PC-3 (cell line): ENCODE results near the gene PBX3. TPM values are rescaled to one million over a fixed set of nuclear protein-coding genes. Genes with fewer than 3 reads are reported as not detected.

Experiments used
- ATAC-seq: fragments of 200-7000 bp; cut with Tn5 transposase; 2 replicates; pipeline ENCODE4 v1.9.1; 2020; ENCODE audit warnings: mild to moderate bottlenecking, moderate library complexity
- BruUV-seq: library from RNA; stranded (reverse); fragments of 400-500 nt; replicated peaks from 2 replicates; lab custom pipeline; 2021; lab: Mats Ljungman, UMichigan
- CTCF ChIA-PET: fragments of 300-600 bp; sonication (Branson Sonifier 250); formaldehyde crosslinking; loops from one replicate; lab custom pipeline; 2022; ENCODE audit warnings: antibody characterized with exemption; lab: Charles Lee
- POLR2A ChIA-PET: fragments of 300-600 bp; sonication (Branson Sonifier 250); formaldehyde crosslinking; loops from one replicate; lab custom pipeline; 2022; ENCODE audit warnings: antibody characterized with exemption; ENCODE audit not compliant: unreplicated experiment; lab: Charles Lee
- DNase-seq: peaks from one replicate; pipeline ENCODE4 v3.0.0-alpha.2; 2015
- H2AFZ ChIP-seq: fragments of 300-600 bp; sonication (generic); 2 replicates; pipeline ENCODE4 v1.6.0; 2016; ENCODE audit warnings: antibody characterized with exemption, low read length
- H3F3A ChIP-seq: fragments of 300-600 bp; sonication (generic); one replicate; pipeline ENCODE4 v1.6.0; 2017; ENCODE audit warnings: antibody characterized with exemption, low read length, control low read depth, mild to moderate bottlenecking; ENCODE audit not compliant: unreplicated experiment
- H3K27ac ChIP-seq: fragments of 300-600 bp; sonication (generic); 2 replicates; pipeline ENCODE4 v1.5.1; 2016; ENCODE audit warnings: mild to moderate bottlenecking, low read length
- H3K27me3 ChIP-seq: fragments of 300-600 bp; sonication (generic); 2 replicates; pipeline ENCODE4 v1.6.1; 2016; ENCODE audit warnings: low read length, mixed read lengths
- H3K36me3 ChIP-seq: fragments of 300-600 bp; sonication (generic); 2 replicates; pipeline ENCODE4 v1.6.1; 2016; ENCODE audit warnings: low read depth, mixed run types, low read length, mixed read lengths
- H3K4me1 ChIP-seq: fragments of 300-600 bp; sonication (generic); 2 replicates; pipeline ENCODE4 v1.5.1; 2016; ENCODE audit warnings: low read length; ENCODE audit not compliant: insufficient read depth
- H3K4me2 ChIP-seq: fragments of 300-600 bp; sonication (generic); 2 replicates; pipeline ENCODE4 v1.6.0; 2016; ENCODE audit warnings: low read length
- H3K4me3 ChIP-seq: fragments of 300-600 bp; sonication (generic); 2 replicates; pipeline ENCODE4 v1.5.1; 2016; ENCODE audit warnings: mild to moderate bottlenecking, low read length, mixed read lengths
- H3K79me2 ChIP-seq: fragments of 300-600 bp; sonication (generic); 2 replicates; pipeline ENCODE4 v1.6.1; 2017; ENCODE audit warnings: low read length, mixed read lengths
- H3K9ac ChIP-seq: fragments of 300-600 bp; sonication (generic); 2 replicates; pipeline ENCODE4 v1.6.0; 2016; ENCODE audit warnings: mild to moderate bottlenecking, low read length
- H3K9me2 ChIP-seq: fragments of 300-600 bp; sonication (generic); replicated peaks from 2 replicates; pipeline ENCODE4 v1.6.1; 2016; ENCODE audit warnings: mixed run types, low read length, mixed read lengths
- H3K9me3 ChIP-seq: fragments of 300-600 bp; sonication (generic); 2 replicates; pipeline ENCODE4 v1.6.1; 2016; ENCODE audit warnings: low read length, mixed read lengths
- H4K20me1 ChIP-seq: fragments of 300-600 bp; sonication (generic); 2 replicates; pipeline ENCODE4 v1.6.1; 2016; ENCODE audit warnings: low read length, mixed read lengths
- EZH2 ChIP-seq: fragments of 300-600 bp; sonication (generic); IDR thresholded peaks from one replicate; pipeline ENCODE4 v1.6.1; 2017; ENCODE audit warnings: antibody characterized with exemption, mild to moderate bottlenecking, low read length; ENCODE audit not compliant: unreplicated experiment
- EZH2phosphoT487 ChIP-seq: fragments of 300-600 bp; sonication (generic); IDR thresholded peaks from 2 replicates; pipeline ENCODE4 v1.6.1; 2018; ENCODE audit warnings: mild to moderate bottlenecking, antibody characterized with exemption, low read length, borderline replicate concordance
- intact Hi-C: fragments of 100-400 bp; cut with micrococcal nuclease; formaldehyde crosslinking; loops from 2 replicates; pipeline ENCODE4 v1.9.0; 2023
- total RNA-seq: library from RNA; depleted of rRNA; stranded (reverse); fragments of >200 nt; gene quantifications from 2 replicates; pipeline ENCODE4 v1.2.3, GENCODE V29; 2014
- TF ChIP-seq, protein P1 (sequence below): fragments of 300-600 bp; sonication (generic); conservative IDR thresholded peaks from 2 replicates; pipeline ENCODE4 v1.5.1; 2017; ENCODE audit warnings: antibody characterized with exemption, low read depth, mild to moderate bottlenecking, low read length

PBX3 gene
- total RNA-seq, 1 experiment from 2014 or later = 35.5 TPM

DNA sequence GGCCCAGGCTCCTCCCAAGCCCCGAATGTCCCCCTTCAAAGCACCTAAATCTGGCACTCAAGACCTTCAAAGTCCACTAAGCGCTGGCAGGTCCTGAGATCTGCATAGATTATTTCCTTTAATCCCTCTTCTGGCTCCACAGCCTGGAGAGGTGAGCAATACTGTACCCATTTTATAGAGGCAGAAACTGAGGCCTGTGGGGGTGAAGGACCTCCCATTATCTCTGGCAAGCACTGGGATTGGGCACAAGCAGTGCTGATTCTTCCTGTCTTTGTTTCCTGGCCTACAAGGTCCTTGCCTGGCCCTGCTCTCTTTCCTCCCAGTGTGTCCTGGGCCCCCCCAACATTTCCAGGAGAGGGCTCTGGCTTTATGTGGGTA lies 252.3 kb downstream of the PBX3 start:
- intact Hi-C loops = no loop called here
- Histone ChIP-seq H4K20me1 (no peaks in the 10 kb centered on the region), H3K4me2 (no peak overlapping the region), H3K9ac (no peak overlapping the region), H3F3A (no peaks in the 10 kb centered on the region), H3K27me3 (no peaks in the 10 kb centered on the region), H3K79me2 (no peaks in the 10 kb centered on the region), H3K27ac (no peak overlapping the region), H3K9me3 (no peaks in the 10 kb centered on the region), H3K4me1 (no peaks in the 10 kb centered on the region), H2AFZ (no peak overlapping the region), H3K4me3 (no peak overlapping the region), H3K36me3 (no peaks in the 10 kb centered on the region), H3K9me2 (no peaks in the 10 kb centered on the region)
- ATAC-seq (no peak), DNase-seq (no peak)
- CTCF ChIA-PET = no interaction called here
- TF ChIP-seq, protein P1, sequence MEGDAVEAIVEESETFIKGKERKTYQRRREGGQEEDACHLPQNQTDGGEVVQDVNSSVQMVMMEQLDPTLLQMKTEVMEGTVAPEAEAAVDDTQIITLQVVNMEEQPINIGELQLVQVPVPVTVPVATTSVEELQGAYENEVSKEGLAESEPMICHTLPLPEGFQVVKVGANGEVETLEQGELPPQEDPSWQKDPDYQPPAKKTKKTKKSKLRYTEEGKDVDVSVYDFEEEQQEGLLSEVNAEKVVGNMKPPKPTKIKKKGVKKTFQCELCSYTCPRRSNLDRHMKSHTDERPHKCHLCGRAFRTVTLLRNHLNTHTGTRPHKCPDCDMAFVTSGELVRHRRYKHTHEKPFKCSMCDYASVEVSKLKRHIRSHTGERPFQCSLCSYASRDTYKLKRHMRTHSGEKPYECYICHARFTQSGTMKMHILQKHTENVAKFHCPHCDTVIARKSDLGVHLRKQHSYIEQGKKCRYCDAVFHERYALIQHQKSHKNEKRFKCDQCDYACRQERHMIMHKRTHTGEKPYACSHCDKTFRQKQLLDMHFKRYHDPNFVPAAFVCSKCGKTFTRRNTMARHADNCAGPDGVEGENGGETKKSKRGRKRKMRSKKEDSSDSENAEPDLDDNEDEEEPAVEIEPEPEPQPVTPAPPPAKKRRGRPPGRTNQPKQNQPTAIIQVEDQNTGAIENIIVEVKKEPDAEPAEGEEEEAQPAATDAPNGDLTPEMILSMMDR = no peak
- no peak for TF ChIP-seq EZH2
- TF ChIP-seq EZH2phosphoT487 = no peak
- BruUV-seq = no TSS peak
- POLR2A ChIA-PET = no interaction called here

GRCh38 chr9:126000256-126000655 lies 253.1 kb downstream of the PBX3 start:
- BruUV-seq = no TSS peak
- TF ChIP-seq EZH2phosphoT487 = no peak
- TF ChIP-seq, protein P1 = no peak
- no peak for TF ChIP-seq EZH2
- no peak for ATAC-seq
- Histone ChIP-seq H3K9me3 (no peaks in the 10 kb centered on the region), H3K4me1 (no peaks in the 10 kb centered on the region), H3K79me2 (no peaks in the 10 kb centered on the region), H3F3A (no peaks in the 10 kb centered on the region), H3K9ac (no peak overlapping the region), H3K4me3 (no peak overlapping the region), H4K20me1 (no peaks in the 10 kb centered on the region), H2AFZ (no peak overlapping the region), H3K27me3 (no peaks in the 10 kb centered on the region), H3K27ac (no peak overlapping the region), H3K36me3 (no peaks in the 10 kb centered on the region), H3K4me2 (no peak overlapping the region), H3K9me2 (no peaks in the 10 kb centered on the region)
- intact Hi-C loops = no loop called here
- DNase-seq = no peak
- ChIA-PET CTCF (no interaction called here), POLR2A (no interaction called here)

- Histone ChIP-seq H3K9me3 (no peaks in the 10 kb centered on the region), H3K27me3 (no peaks in the 10 kb centered on the region), H3F3A (no peaks in the 10 kb centered on the region), H3K36me3 (no peaks in the 10 kb centered on the region), H3K4me1 (no peaks in the 10 kb centered on the region), H3K79me2 (no peaks in the 10 kb centered on the region), H3K4me3 (no peak overlapping the region), H4K20me1 (no peaks in the 10 kb centered on the region), H3K4me2 (no peak overlapping the region), H3K27ac (no peak overlapping the region), H3K9me2 (no peaks in the 10 kb centered on the region), H2AFZ (no peak overlapping the region), H3K9ac (no peak overlapping the region)
- TF ChIP-seq EZH2 (no peak), EZH2phosphoT487 (no peak)
- TF ChIP-seq, protein P1 = no peak
- POLR2A ChIA-PET = no interaction called here
- intact Hi-C loops = no loop called here
- CTCF ChIA-PET = no interaction called here
- no peak for DNase-seq
- ATAC-seq = no peak
- no TSS peak for BruUV-seq
Observed at GRCh38 chr9:126000731-126001580, 253.8 kb downstream of the PBX3 start.
